ENCODE measurements around the gene SEPTIN12. TPM values are rescaled to one million over a fixed set of nuclear protein-coding genes. Genes with fewer than 3 reads are reported as not detected.
A peak's percentile ranks its signal among the peaks of the same experiment; 100 is the strongest.

The SEPTIN12 gene
- total and polyA plus RNA-seq, 11 donors: 0.32 TPM; not detected in 10

GRCh38 chr16:4814542-4815173 is 26.5 kb upstream of the SEPTIN12 start:
- WGBS, 4 donors: 54 to 70% (median 57%) methylated on average over 11 to 16 of the region's 16 CpGs
- Histone ChIP-seq H3K4me1 (peaks cover 0 to 20% (median 2%) of the 10 kb centered on the region in 12 donors), H3K9me3 (no peaks in the 10 kb centered on the region), H3K36me3 (peaks cover 0 to 100% (median 96%) of the 10 kb centered on the region in 9 donors), H3K27ac (peak overlapping the region; percentile 15 to 94 (median 82)), H3K27me3 (no peaks in the 10 kb centered on the region), H3K4me3 (no peak overlapping the region)
- intact Hi-C loops (cut with DNase I): loop anchor here in 1 of 10 donors (5.0 kb wide), 1 partner anchor 33 kb away; the partner anchor contains the start of genes GLYR1 and UBN1
- peak; percentile 72 to 77 (median 75) for ATAC-seq
- peak in 4 of 5 donors; percentile 33 to 67 (median 52) for DNase-seq
- TF ChIP-seq POLR2A (IDR thresholded peaks at IDR 0.05): no peak
- no peak for TF ChIP-seq CTCF (IDR thresholded peaks at IDR 0.05)

GRCh38 chr16:4814046-4814445 is 25.9 kb upstream of the SEPTIN12 start:
- peaks cover 0 to 100% (median 96%) of the 10 kb centered on the region in 9 donors for H3K36me3 ChIP-seq
- peak; percentile 77 to 89 (median 82) for ATAC-seq
- peak in 2 of 5 donors; percentile 50 to 63 for DNase-seq
- peak overlapping the region; percentile 57 to 94 (median 82) for H3K27ac ChIP-seq
- H3K27me3 ChIP-seq: no peaks in the 10 kb centered on the region
- peaks cover 0 to 19% (median 2%) of the 10 kb centered on the region in 12 donors for H3K4me1 ChIP-seq
- intact Hi-C loops (cut with DNase I): loop anchor here in 1 of 10 donors (5.0 kb wide), 1 partner anchor 33 kb away; the partner anchor contains the start of genes GLYR1 and UBN1
- TF ChIP-seq POLR2A (IDR thresholded peaks at IDR 0.05) (no peak), CTCF (IDR thresholded peaks at IDR 0.05) (no peak)
- no peak overlapping the region for H3K4me3 ChIP-seq
- no peaks in the 10 kb centered on the region for H3K9me3 ChIP-seq

DNA sequence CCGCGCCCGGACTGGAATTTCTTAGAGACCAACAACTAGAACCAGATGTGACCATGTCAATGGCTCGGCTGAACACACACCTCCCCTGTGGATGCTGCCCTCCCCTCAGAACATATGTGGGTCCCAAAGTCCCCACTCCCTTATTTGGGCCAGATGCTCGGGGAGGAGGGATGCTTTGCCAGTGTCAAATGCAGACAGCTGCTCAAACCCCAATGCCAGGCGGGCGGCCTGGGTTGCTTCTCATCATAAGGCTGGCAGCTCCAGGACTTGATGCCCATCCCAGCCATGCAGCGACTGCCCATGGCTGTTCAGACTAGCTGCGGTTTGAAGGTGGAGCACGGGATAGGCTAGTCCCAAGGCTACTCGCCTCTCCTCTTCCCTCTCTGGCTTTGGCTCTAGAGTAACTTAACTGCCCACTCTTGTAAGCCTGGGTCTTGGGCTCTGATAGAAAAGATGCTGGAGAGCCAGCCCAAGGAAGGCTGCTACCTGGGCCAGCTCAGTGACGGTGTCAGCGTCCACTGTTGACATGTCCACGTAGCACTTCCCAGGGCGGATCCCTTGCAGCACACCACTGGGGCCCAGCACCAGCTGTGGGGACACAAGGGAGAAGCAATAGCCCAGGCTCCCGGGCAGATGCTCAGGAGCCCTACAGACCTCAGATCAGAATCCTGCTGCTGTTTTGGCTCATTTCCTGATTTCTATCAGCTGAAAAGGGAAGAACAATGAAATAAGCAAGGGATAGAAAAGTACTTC is 25.3 kb upstream of the SEPTIN12 start:
- 80 to 93% (median 93%) methylated on average over 9 to 16 of the region's 16 CpGs for WGBS, 4 donors
- peak; percentile 30 to 47 (median 39) for ATAC-seq
- no peak overlapping the region for H3K4me3 ChIP-seq
- peak overlapping the region; percentile 57 to 94 (median 82) for H3K27ac ChIP-seq
- H3K4me1 ChIP-seq: peaks cover 0 to 19% (median 2%) of the 10 kb centered on the region in 12 donors
- peaks cover 0 to 100% (median 96%) of the 10 kb centered on the region in 9 donors for H3K36me3 ChIP-seq
- H3K27me3 ChIP-seq: no peaks in the 10 kb centered on the region
- H3K9me3 ChIP-seq: no peaks in the 10 kb centered on the region
- peak in 1 of 5 donors; percentile 44 for DNase-seq
- TF ChIP-seq POLR2A (IDR thresholded peaks at IDR 0.05) (no peak), CTCF (IDR thresholded peaks at IDR 0.05) (no peak)
- intact Hi-C loops (cut with DNase I): loop anchor here in 1 of 10 donors (5.0 kb wide), 1 partner anchor 34 kb away; the partner anchor contains the start of genes GLYR1 and UBN1

DNA sequence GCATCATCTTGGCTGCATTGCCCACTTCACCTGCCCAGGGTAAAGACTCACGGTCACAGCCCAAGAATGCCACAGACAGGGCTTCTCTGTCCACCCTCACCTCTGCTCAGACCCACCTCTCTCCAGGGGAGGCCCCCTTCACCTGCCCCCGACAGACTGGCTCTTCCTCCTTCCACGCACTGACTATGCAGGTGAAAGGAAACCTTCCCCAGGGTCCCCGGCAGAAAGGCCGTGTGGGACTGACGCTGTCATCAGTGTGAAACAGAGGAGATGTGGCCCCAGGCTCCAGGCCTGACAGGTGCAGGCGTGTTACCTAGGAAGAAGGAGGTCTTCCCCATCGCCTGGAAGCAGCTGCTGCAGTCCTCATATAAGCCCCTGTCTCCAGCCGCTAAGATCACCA is 23.6 kb upstream of the SEPTIN12 start:
- intact Hi-C loops (cut with DNase I): loop anchor here in 1 of 10 donors (5.0 kb wide), 1 partner anchor 36 kb away; the partner anchor contains the start of genes GLYR1 and UBN1
- 91 to 99% (median 93%) methylated on average over 8 to 9 of the region's 9 CpGs for WGBS, 4 donors
- no peak for TF ChIP-seq CTCF (IDR thresholded peaks at IDR 0.05)
- no peak for TF ChIP-seq POLR2A (IDR thresholded peaks at IDR 0.05)
- Histone ChIP-seq H3K27me3 (no peaks in the 10 kb centered on the region), H3K4me1 (peaks cover 0 to 19% (median 2%) of the 10 kb centered on the region in 12 donors), H3K27ac (peak overlapping the region in 3 of 12 donors; percentile 78 to 89 (median 86)), H3K36me3 (peaks cover 0 to 100% (median 94%) of the 10 kb centered on the region in 9 donors), H3K9me3 (no peaks in the 10 kb centered on the region), H3K4me3 (no peak overlapping the region)
- DNase-seq: no peak
- no peak for ATAC-seq
